GM13976 (cell line): ENCODE data around the gene TIMM13.

Experiments used
- DNase-seq: peaks from one replicate; pipeline ENCODE4 v3.0.0; 2012; ENCODE audit warnings: low spot score
- in situ Hi-C: fragments of 300-500 bp; cut with MboI; formaldehyde crosslinking; loops from one replicate; pipeline ENCODE4 v1.12.0; 2022; ENCODE audit warnings: low sequenced_read_pairs, mixed read lengths, inconsistent platforms; ENCODE audit not compliant: unreplicated experiment
- TF ChIP-seq, protein P1 (sequence below): IDR thresholded peaks from 2 replicates; pipeline ENCODE4 v1.5.1; 2012; ENCODE audit warnings: borderline replicate concordance, mild to moderate bottlenecking; ENCODE audit not compliant: insufficient read depth; ENCODE audit errors: extremely low read depth, missing control alignments, control extremely low read depth

TIMM13 gene

DNA sequence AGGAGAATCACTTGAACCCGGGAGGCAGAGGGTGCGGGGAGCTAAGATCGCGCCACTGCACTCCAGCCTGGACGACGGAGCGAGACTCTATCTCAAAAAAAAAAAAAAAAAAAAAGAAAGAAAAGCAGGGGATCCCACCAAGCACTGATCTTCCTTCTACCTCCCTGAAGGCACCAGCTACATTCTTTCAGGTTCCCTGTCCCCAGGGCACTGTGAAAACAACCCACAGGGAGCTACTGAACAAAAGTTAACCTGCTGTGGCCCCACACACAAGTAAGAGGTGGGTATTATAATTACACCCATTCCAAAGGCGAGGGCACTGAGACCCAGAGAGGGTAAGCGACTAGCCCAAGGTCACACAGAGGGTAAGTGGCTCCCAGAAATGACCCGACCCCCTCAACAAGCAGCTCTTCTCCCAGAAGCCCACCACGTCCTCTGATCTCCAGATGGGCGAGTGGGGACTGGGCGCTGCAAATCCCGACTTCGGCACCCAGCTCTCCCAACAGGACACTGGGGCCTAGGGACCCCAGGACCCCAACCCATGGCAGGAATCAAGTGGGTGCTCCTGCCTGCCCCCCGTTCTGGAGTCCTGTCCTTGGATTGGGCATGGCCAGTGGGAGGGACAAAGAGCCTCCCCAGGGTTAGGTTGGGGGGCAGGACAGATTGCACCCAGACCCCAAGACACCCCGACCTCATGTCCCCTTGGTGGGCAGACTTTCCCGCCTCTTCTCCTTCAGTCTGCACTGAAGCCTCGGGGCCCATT is 27.0 kb upstream of the TIMM13 start:
- DNase-seq: no peak
- TF ChIP-seq, protein P1, sequence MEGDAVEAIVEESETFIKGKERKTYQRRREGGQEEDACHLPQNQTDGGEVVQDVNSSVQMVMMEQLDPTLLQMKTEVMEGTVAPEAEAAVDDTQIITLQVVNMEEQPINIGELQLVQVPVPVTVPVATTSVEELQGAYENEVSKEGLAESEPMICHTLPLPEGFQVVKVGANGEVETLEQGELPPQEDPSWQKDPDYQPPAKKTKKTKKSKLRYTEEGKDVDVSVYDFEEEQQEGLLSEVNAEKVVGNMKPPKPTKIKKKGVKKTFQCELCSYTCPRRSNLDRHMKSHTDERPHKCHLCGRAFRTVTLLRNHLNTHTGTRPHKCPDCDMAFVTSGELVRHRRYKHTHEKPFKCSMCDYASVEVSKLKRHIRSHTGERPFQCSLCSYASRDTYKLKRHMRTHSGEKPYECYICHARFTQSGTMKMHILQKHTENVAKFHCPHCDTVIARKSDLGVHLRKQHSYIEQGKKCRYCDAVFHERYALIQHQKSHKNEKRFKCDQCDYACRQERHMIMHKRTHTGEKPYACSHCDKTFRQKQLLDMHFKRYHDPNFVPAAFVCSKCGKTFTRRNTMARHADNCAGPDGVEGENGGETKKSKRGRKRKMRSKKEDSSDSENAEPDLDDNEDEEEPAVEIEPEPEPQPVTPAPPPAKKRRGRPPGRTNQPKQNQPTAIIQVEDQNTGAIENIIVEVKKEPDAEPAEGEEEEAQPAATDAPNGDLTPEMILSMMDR: no peak
- in situ Hi-C loops: no loop called here

DNA sequence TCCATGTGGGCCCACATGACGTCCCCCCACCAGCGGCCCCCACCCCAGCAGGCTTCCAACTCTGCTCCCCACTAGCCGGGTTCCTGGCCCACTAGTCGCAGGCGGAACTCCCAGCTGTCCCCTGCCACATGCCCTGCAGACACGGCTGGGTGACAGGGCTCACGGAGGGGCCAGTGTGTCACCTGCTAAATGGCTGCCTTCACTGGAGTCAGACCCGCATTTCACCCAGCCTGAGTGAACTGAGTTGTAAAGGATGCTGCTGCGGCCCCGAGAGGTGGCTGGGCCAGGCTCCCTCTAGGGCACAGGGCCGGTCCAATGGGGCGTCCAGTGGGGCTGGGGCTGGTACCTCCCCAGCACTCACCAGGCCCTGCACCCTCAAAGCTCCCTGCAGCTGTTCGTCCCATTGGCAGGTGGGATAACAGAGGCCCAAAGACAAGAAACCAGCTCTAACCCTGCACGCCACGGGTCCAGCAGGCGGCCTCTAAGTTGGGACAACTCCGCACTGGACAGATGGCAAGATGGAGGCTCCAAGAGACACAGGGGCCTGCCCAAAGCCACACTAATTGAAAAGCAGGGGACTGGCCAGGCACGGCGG is 26.1 kb upstream of the TIMM13 start:
- TF ChIP-seq, protein P1: no peak
- in situ Hi-C loops: no loop called here
- DNase-seq: no peak

DNA sequence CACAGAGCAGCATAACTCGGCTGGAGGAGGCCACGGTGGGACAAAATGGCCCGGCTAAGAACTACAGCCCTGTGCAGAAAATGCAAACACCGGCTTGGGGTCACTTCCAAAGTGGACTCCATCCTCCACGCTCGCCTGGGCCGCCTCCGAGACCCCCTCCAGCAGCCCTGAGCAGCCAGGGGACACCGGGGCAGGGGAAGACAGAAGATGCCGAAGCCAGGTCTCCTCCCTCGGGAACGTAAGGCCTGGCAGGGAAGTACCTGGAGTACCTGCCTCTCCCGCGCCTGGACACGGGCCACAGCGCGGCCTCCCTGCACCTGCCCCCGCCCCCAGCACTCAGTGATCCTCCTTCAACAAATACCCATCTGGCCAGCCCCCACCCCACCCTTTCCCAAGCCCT is 24.4 kb upstream of the TIMM13 start:
- TF ChIP-seq, protein P1: no peak
- no peak for DNase-seq
- in situ Hi-C loops: no loop called here

DNA sequence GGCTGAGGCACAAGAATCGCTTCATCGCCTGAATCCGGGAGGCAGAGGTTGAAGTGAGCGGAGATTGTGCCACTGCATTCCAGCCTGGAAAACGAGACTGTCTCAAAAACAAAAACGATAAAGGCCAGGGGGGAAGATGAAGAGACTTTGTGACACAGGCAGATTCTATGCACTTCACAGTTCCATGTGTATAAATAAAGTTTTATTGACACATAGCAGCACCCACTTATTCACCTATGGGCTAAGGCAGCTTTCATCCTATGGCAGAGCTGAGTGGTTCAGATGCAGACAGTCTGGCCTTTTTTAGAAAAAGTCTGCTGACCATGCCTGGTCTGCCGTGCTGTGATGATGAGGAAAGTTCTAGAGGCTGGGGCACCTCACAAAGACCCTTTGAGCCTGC is 23.8 kb upstream of the TIMM13 start:
- in situ Hi-C loops: no loop called here
- TF ChIP-seq, protein P1: no peak
- no peak for DNase-seq

DNA sequence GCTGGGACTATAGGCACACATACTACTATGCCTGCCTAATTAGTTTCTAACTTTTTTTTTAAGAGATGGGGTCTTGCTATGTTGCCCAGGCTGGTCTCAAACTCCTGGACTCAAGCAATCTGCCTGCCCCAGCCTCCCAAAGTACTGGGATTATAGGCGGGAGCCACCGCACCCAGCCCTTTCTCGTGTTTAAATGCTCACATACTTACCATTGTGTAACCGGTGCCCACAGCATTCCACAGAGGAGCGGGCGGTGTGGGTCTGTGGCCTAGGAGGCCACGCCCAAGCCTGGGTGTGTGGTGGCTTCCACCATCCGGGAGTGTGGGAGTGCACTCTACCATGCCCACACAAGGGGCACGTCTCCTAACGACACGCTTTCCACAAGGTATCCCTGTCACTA is 21.6 kb upstream of the TIMM13 start:
- DNase-seq: no peak
- TF ChIP-seq, protein P1: no peak

DNA sequence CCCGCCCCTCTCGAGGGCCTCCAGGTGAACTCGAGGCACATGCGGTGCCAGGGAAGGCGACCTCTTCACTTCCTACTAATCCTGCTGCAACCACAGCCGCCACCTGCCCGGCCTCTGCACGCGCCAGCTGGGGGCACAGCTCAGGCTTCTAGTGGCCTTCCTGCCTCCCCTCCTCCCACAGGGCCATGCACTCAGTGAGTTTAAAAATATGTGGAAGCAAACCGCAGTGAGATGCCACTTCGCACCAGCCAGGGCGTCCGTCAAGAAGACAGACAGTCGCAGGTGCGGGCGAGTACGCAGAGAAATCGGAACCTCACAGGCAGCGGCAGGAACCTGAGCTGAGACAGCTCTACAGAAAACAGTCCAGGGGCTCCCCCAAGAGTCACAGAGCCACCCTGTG is 19.0 kb upstream of the TIMM13 start:
- peak; percentile 64 for DNase-seq
- in situ Hi-C loops: no loop called here
- TF ChIP-seq, protein P1: no peak

More for the DNA sequence above, 21.6 kb upstream of the TIMM13 start:
- in situ Hi-C loops: no loop called here
